Hepatocyte (in vitro differentiated cells): ENCODE results near the gene RALGAPA2.

ENCODE experiments used
- CTCF ChIP-seq: fragments of 200-600 bp; sonication (generic); IDR thresholded peaks from 2 replicates; pipeline ENCODE4 v1.5.1; 2016; ENCODE audit warnings: antibody characterized with exemption, mild to moderate bottlenecking; ENCODE audit not compliant: poor library complexity
- EZH2 ChIP-seq: fragments of 200-600 bp; sonication (generic); IDR thresholded peaks from 2 replicates; pipeline ENCODE4 v1.6.1; 2016; ENCODE audit warnings: antibody characterized with exemption, mild to moderate bottlenecking, borderline replicate concordance
- EZH2phosphoT487 ChIP-seq: fragments of 200-600 bp; sonication (generic); IDR thresholded peaks from one replicate; pipeline ENCODE4 v1.6.1; 2018; ENCODE audit warnings: antibody characterized with exemption, mild to moderate bottlenecking, low read depth, moderate library complexity; ENCODE audit not compliant: unreplicated experiment, severe bottlenecking

DNA sequence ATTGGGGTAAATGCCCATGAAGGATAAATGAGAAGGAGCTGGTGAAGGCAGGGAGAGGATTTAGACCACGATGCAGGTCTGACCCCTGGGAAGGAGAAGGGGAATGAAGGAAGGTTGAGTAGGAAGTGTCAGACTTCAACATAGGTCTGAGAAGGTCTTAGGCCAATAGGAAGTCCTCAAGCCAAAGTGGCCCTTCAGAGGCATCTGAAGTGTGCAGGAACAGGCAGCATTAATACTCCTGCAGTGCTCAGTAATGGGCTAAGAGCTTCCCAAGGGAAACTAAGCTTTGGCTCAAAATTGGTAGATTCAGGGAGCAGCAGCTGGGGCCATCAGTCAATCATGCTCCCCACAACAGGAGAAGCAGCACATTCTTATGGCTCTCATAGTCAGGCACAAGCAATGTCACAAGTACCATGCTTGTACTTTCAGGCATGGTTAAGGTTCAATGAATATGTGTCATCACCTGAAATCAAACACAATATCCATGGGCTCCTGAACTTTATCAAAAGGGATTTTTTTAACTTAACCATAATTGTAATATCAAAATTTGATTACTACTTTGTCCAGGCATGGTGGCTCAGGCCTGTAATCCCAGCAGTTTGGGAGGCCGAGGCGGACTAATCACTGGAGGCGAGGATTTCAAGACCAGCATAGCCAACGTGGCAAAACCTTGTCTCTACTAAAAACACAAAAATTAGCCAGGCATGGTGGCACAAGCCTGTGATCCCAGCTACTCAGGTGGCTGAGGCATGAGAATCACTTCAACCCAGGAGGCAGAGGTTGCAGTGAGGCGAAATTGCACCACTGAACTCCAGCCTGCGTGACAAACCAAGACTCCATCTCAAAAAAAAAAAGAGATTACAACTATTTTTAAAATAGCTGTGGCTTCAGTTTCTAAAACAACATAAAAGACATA, 9.9 kb downstream of the RALGAPA2 start:
- no peak for TF ChIP-seq CTCF
- TF ChIP-seq EZH2phosphoT487 = no peak
- no peak for TF ChIP-seq EZH2
